ENCODE measurements around the gene TNFAIP2. TPM values are rescaled to one million over a fixed set of nuclear protein-coding genes. Genes with fewer than 3 reads are reported as not detected.

TNFAIP2 gene
- total and polyA plus RNA-seq, 9 of the 15 experiments (the other 6 are each of a cell fraction or from before 2014, with no cell fraction given): 22.6 to 68.6 (median 44.6) TPM

DNA sequence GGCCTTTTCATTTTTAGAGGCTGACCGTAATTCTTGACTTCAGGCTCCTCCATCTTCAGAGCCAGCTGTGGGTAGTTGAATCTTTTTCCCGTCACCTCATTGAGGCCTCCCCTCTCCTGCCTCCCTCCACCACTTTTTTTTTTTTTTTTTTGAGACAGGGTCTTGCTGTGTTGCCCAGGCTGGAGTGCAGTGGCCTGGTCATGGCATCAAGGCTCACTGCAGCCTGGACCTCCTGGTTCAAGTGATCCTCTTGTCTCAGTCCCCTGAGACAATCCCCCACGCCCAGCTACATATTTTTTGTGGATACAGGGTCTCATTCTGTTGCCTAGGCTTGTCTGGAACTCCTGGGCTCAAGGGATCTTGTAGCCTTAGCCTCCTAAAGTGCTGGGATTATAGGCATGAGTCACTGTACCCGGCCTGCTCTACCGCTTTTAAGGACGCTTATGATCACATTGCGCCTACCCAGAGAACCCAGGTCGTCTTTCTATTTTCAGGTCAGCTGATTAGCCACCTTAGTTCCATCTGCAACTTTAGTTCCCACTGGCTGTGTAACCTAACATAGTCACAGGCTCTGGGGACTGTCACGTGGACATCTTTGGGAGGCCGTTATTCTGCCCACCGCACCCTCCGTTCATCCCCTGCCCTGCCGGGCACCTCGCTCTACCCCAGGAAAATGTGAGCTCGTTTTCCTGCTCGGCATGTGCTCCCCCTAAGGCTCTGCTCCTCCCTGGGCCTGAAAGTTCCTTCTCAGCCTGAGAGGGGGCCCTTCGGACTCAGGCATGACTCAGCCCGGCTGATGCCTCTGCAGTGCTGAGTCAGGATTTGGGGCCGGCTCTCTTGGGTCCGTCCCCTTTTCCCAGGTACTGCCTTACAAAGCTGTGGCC, 13.4 kb downstream of the TNFAIP2 start (continued):
- TF ChIP-seq, protein P1, sequence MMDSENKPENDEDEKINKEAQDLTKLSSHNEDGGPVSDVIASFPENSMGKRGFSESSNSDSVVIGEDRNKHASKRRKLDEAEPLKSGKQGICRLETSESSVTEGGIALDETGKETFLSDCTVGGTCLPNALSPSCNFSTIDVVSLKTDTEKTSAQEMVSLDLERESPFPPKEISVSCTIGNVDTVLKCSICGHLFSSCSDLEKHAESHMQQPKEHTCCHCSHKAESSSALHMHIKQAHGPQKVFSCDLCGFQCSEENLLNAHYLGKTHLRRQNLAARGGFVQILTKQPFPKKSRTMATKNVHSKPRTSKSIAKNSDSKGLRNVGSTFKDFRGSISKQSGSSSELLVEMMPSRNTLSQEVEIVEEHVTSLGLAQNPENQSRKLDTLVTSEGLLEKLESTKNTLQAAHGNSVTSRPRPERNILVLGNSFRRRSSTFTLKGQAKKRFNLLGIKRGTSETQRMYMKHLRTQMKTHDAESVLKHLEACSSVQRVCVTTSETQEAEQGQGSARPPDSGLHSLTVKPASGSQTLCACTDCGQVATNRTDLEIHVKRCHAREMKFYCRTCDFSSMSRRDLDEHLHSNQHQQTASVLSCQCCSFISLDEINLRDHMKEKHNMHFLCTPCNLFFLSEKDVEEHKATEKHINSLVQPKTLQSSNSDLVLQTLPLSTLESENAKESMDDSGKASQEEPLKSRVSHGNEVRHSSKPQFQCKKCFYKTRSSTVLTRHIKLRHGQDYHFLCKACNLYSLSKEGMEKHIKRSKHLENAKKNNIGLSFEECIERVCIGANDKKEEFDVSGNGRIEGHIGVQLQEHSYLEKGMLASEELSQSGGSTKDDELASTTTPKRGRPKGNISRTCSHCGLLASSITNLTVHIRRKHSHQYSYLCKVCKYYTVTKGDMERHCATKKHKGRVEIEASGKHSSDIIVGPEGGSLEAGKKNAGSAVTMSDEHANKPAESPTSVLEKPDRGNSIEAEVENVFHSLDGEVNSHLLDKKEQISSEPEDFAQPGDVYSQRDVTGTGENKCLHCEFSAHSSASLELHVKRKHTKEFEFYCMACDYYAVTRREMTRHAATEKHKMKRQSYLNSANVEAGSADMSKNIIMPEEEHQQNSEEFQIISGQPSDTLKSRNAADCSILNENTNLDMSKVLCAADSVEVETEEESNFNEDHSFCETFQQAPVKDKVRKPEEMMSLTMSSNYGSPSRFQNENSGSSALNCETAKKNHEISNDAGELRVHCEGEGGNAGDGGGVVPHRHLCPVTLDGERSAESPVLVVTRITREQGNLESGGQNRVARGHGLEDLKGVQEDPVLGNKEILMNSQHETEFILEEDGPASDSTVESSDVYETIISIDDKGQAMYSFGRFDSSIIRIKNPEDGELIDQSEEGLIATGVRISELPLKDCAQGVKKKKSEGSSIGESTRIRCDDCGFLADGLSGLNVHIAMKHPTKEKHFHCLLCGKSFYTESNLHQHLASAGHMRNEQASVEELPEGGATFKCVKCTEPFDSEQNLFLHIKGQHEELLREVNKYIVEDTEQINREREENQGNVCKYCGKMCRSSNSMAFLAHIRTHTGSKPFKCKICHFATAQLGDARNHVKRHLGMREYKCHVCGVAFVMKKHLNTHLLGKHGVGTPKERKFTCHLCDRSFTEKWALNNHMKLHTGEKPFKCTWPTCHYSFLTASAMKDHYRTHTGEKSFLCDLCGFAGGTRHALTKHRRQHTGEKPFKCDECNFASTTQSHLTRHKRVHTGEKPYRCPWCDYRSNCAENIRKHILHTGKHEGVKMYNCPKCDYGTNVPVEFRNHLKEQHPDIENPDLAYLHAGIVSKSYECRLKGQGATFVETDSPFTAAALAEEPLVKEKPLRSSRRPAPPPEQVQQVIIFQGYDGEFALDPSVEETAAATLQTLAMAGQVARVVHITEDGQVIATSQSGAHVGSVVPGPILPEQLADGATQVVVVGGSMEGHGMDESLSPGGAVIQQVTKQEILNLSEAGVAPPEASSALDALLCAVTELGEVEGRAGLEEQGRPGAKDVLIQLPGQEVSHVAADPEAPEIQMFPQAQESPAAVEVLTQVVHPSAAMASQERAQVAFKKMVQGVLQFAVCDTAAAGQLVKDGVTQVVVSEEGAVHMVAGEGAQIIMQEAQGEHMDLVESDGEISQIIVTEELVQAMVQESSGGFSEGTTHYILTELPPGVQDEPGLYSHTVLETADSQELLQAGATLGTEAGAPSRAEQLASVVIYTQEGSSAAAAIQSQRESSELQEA (IDR thresholded peaks at IDR 0.05; ENCODE audit: low read depth): no peak
- TF ChIP-seq BACH1 (tag; IDR thresholded peaks at IDR 0.05) (peak; percentile 96), ZNF3 (CRISPR knock-in tag; IDR thresholded peaks at IDR 0.05) (no peak), ZNF140 (CRISPR knock-in tag; IDR thresholded peaks at IDR 0.05) (no peak), NR2C1 (IDR thresholded peaks at IDR 0.05) (no peak), NR2C1 (tag; IDR thresholded peaks at IDR 0.05) (peak; percentile 40; the same call in 1 of the 2 replicates), RFX5 (IDR thresholded peaks at IDR 0.05; ENCODE audit: low read depth, low read length) (no peak), RBFOX2 (IDR thresholded peaks at IDR 0.05; ENCODE audit: low read depth, low read length) (no peak), ZNF76 (CRISPR knock-in tag; IDR thresholded peaks at IDR 0.05; ENCODE audit: borderline replicate concordance) (no peak), TAF9B (IDR thresholded peaks at IDR 0.05; ENCODE audit: partially characterized antibody) (no peak), GATAD2A (IDR thresholded peaks at IDR 0.05) (peak; percentile 75; the same call in 1 of the 2 replicates), ZNF668 (CRISPR knock-in tag; IDR thresholded peaks at IDR 0.05) (no peak), MCM3 (IDR thresholded peaks at IDR 0.05) (no peak), NFATC3 (IDR thresholded peaks at IDR 0.05) (no peak), TCFL5 (CRISPR knock-in tag; conservative IDR thresholded peaks at IDR 0.05) (no peak)
- TF ChIP-seq, protein P2, sequence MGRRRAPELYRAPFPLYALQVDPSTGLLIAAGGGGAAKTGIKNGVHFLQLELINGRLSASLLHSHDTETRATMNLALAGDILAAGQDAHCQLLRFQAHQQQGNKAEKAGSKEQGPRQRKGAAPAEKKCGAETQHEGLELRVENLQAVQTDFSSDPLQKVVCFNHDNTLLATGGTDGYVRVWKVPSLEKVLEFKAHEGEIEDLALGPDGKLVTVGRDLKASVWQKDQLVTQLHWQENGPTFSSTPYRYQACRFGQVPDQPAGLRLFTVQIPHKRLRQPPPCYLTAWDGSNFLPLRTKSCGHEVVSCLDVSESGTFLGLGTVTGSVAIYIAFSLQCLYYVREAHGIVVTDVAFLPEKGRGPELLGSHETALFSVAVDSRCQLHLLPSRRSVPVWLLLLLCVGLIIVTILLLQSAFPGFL (CRISPR knock-in tag; IDR thresholded peaks at IDR 0.05): no peak
- TF ChIP-seq, protein P3, sequence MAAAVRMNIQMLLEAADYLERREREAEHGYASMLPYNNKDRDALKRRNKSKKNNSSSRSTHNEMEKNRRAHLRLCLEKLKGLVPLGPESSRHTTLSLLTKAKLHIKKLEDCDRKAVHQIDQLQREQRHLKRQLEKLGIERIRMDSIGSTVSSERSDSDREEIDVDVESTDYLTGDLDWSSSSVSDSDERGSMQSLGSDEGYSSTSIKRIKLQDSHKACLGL (CRISPR knock-in tag; IDR thresholded peaks at IDR 0.05; ENCODE audit: borderline replicate concordance, poor library complexity, severe bottlenecking): no peak
- TF ChIP-seq, protein P4, sequence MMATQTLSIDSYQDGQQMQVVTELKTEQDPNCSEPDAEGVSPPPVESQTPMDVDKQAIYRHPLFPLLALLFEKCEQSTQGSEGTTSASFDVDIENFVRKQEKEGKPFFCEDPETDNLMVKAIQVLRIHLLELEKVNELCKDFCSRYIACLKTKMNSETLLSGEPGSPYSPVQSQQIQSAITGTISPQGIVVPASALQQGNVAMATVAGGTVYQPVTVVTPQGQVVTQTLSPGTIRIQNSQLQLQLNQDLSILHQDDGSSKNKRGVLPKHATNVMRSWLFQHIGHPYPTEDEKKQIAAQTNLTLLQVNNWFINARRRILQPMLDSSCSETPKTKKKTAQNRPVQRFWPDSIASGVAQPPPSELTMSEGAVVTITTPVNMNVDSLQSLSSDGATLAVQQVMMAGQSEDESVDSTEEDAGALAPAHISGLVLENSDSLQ (IDR thresholded peaks at IDR 0.05): peak; percentile 11; the same call in 1 of the 2 replicates

All from K562 (cell line).